Measurements from ENCODE around the gene ZNF43. TPM values are rescaled to one million over a fixed set of nuclear protein-coding genes. Genes with fewer than 3 reads are reported as not detected.
A peak's percentile ranks its signal among the peaks of the same experiment; 100 is the strongest.
"Not testable (repeated sequence)": the region's sequence is repeated elsewhere in the genome, so short reads cannot be mapped to it uniquely, and the experiment has no call there.

Gene ZNF43
- total RNA-seq: 32.0 TPM

GRCh38 chr19:21835810-21836444, at the start of gene ZNF43:
ZNF43 (minus strand) TSS chr19:21836182; CDS start chr19:21836038, 144 bp downstream.
- Histone ChIP-seq H3K9me3 (ENCODE audit: low read depth, low read length) (peaks cover 2% of the 10 kb centered on the region), H3K4me3 (ENCODE audit: low read length) (peak within 1 kb of the TSS; percentile 64), H3K4me1 (ENCODE audit: insufficient read depth, low read length) (peaks cover 14% of the 10 kb centered on the region), H3K27me3 (ENCODE audit: insufficient read depth, low read length) (no peaks in the 10 kb centered on the region)

GRCh38 chr19:21885516-21885915, 49.5 kb upstream of the ZNF43 start:
- H3K9me3 ChIP-seq (ENCODE audit: low read depth, low read length): not testable (repeated sequence)

GRCh38 chr19:21884786-21885185, 48.8 kb upstream of the ZNF43 start:
- not testable (repeated sequence) for H3K4me1 ChIP-seq (ENCODE audit: insufficient read depth, low read length); H3K4me3 ChIP-seq (ENCODE audit: low read length); H3K27me3 ChIP-seq (ENCODE audit: insufficient read depth, low read length); H3K9me3 ChIP-seq (ENCODE audit: low read depth, low read length)

More at GRCh38 chr19:21885516-21885915, 49.5 kb upstream of the ZNF43 start:
- H3K4me1 ChIP-seq (ENCODE audit: insufficient read depth, low read length); H3K4me3 ChIP-seq (ENCODE audit: low read length); H3K27me3 ChIP-seq (ENCODE audit: insufficient read depth, low read length): not testable (repeated sequence)

- H3K4me1 ChIP-seq (ENCODE audit: insufficient read depth, low read length): no peaks in the 10 kb centered on the region
- H3K27me3 ChIP-seq (ENCODE audit: insufficient read depth, low read length): no peaks in the 10 kb centered on the region
- no peak overlapping the region for H3K4me3 ChIP-seq (ENCODE audit: low read length)
- H3K9me3 ChIP-seq (ENCODE audit: low read depth, low read length): no peaks in the 10 kb centered on the region
Observed at GRCh38 chr19:21883516-21883915, 47.5 kb upstream of the ZNF43 start.

GRCh38 chr19:21880761-21881160, 44.8 kb upstream of the ZNF43 start:
- not testable (repeated sequence) for H3K9me3 ChIP-seq (ENCODE audit: low read depth, low read length); H3K27me3 ChIP-seq (ENCODE audit: insufficient read depth, low read length); H3K4me3 ChIP-seq (ENCODE audit: low read length); H3K4me1 ChIP-seq (ENCODE audit: insufficient read depth, low read length)

- no peaks in the 10 kb centered on the region for H3K27me3 ChIP-seq (ENCODE audit: insufficient read depth, low read length)
- no peaks in the 10 kb centered on the region for H3K9me3 ChIP-seq (ENCODE audit: low read depth, low read length)
- H3K4me3 ChIP-seq (ENCODE audit: low read length): no peak overlapping the region
- no peaks in the 10 kb centered on the region for H3K4me1 ChIP-seq (ENCODE audit: insufficient read depth, low read length)
Observed at GRCh38 chr19:21878646-21879045, 42.7 kb upstream of the ZNF43 start.

GRCh38 chr19:21877976-21878375, 42.0 kb upstream of the ZNF43 start:
- H3K9me3 ChIP-seq (ENCODE audit: low read depth, low read length): no peaks in the 10 kb centered on the region
- H3K27me3 ChIP-seq (ENCODE audit: insufficient read depth, low read length): no peaks in the 10 kb centered on the region
- H3K4me3 ChIP-seq (ENCODE audit: low read length): no peak overlapping the region
- no peaks in the 10 kb centered on the region for H3K4me1 ChIP-seq (ENCODE audit: insufficient read depth, low read length)

- H3K27me3 ChIP-seq (ENCODE audit: insufficient read depth, low read length); H3K9me3 ChIP-seq (ENCODE audit: low read depth, low read length); H3K4me3 ChIP-seq (ENCODE audit: low read length); H3K4me1 ChIP-seq (ENCODE audit: insufficient read depth, low read length): not testable (repeated sequence)
Observed at GRCh38 chr19:21876608-21877007, 40.6 kb upstream of the ZNF43 start.

- Histone ChIP-seq H3K9me3 (ENCODE audit: low read depth, low read length) (no peaks in the 10 kb centered on the region), H3K27me3 (ENCODE audit: insufficient read depth, low read length) (no peaks in the 10 kb centered on the region), H3K4me1 (ENCODE audit: insufficient read depth, low read length) (peaks cover 5% of the 10 kb centered on the region), H3K4me3 (ENCODE audit: low read length) (no peak overlapping the region)
Observed at GRCh38 chr19:21856773-21857514, 21.0 kb upstream of the ZNF43 start.

GRCh38 chr19:21851596-21852345, 15.8 kb upstream of the ZNF43 start:
- H3K4me3 ChIP-seq (ENCODE audit: low read length): peak overlapping the region; percentile 63
- no peaks in the 10 kb centered on the region for H3K27me3 ChIP-seq (ENCODE audit: insufficient read depth, low read length)
- H3K4me1 ChIP-seq (ENCODE audit: insufficient read depth, low read length): peaks cover 13% of the 10 kb centered on the region
- no peaks in the 10 kb centered on the region for H3K9me3 ChIP-seq (ENCODE audit: low read depth, low read length)

GRCh38 chr19:21850656-21851255, 14.8 kb upstream of the ZNF43 start:
- H3K4me3 ChIP-seq (ENCODE audit: low read length): no peak overlapping the region
- peaks cover 13% of the 10 kb centered on the region for H3K4me1 ChIP-seq (ENCODE audit: insufficient read depth, low read length)
- no peaks in the 10 kb centered on the region for H3K9me3 ChIP-seq (ENCODE audit: low read depth, low read length)
- no peaks in the 10 kb centered on the region for H3K27me3 ChIP-seq (ENCODE audit: insufficient read depth, low read length)

GRCh38 chr19:21848706-21849105, 12.7 kb upstream of the ZNF43 start:
- Histone ChIP-seq H3K4me3 (ENCODE audit: low read length) (no peak overlapping the region), H3K4me1 (ENCODE audit: insufficient read depth, low read length) (peaks cover 13% of the 10 kb centered on the region), H3K9me3 (ENCODE audit: low read depth, low read length) (no peaks in the 10 kb centered on the region), H3K27me3 (ENCODE audit: insufficient read depth, low read length) (no peaks in the 10 kb centered on the region)

GRCh38 chr19:21843081-21843480, 7.1 kb upstream of the ZNF43 start:
- H3K4me1 ChIP-seq (ENCODE audit: insufficient read depth, low read length): no peaks in the 10 kb centered on the region
- no peaks in the 10 kb centered on the region for H3K27me3 ChIP-seq (ENCODE audit: insufficient read depth, low read length)
- no peaks in the 10 kb centered on the region for H3K9me3 ChIP-seq (ENCODE audit: low read depth, low read length)
- no peak overlapping the region for H3K4me3 ChIP-seq (ENCODE audit: low read length)

GRCh38 chr19:21841488-21842097, 5.6 kb upstream of the ZNF43 start:
- Histone ChIP-seq H3K4me1 (ENCODE audit: insufficient read depth, low read length) (peaks cover 1% of the 10 kb centered on the region), H3K27me3 (ENCODE audit: insufficient read depth, low read length) (no peaks in the 10 kb centered on the region), H3K4me3 (ENCODE audit: low read length) (no peak overlapping the region), H3K9me3 (ENCODE audit: low read depth, low read length) (no peaks in the 10 kb centered on the region)

- no peaks in the 10 kb centered on the region for H3K27me3 ChIP-seq (ENCODE audit: insufficient read depth, low read length)
- peaks cover 6% of the 10 kb centered on the region for H3K4me1 ChIP-seq (ENCODE audit: insufficient read depth, low read length)
- no peaks in the 10 kb centered on the region for H3K9me3 ChIP-seq (ENCODE audit: low read depth, low read length)
- H3K4me3 ChIP-seq (ENCODE audit: low read length): no peak overlapping the region
Observed at GRCh38 chr19:21841081-21841480, 5.1 kb upstream of the ZNF43 start.
